ENCODE results near the gene UBE2F.

GRCh38 chr2:238063414-238064189 lies 96.8 kb downstream of the UBE2F start:
- TF ChIP-seq CTCF (conservative IDR thresholded peaks at IDR 0.05; ENCODE audit: low read length) (no peak), EZH2phosphoT487 (IDR thresholded peaks at IDR 0.05; ENCODE audit: borderline replicate concordance, low read depth, low read length) (no peak)
